Right ventricle myocardium inferior (tissue), 1 donor: ENCODE data around the gene RUFY1. TPM values are rescaled to one million over a fixed set of nuclear protein-coding genes. Genes with fewer than 3 reads are reported as not detected.
"Not testable (repeated sequence)": the region's sequence is repeated elsewhere in the genome, so short reads cannot be mapped to it uniquely, and the experiment has no call there.

Experiments used
- ATAC-seq: fragments of 200-7000 bp; cut with Tn5 transposase; one replicate; pipeline ENCODE4 v1.9.1; 2020; ENCODE audit warnings: mild to moderate bottlenecking, moderate library complexity
- DNase-seq: peaks from one replicate; pipeline ENCODE4 v3.0.0; 2021; ENCODE audit errors: missing footprints
- intact Hi-C: fragments of 100-400 bp; cut with DNase I; formaldehyde crosslinking; loops from one replicate; pipeline ENCODE4 v1.11.0; 2022
- total RNA-seq: library from RNA; stranded (reverse); fragmentation: NEBNext Ultra II Directional; extraction: Animal tissue kit (Norgen Biotek cat#: 25700); gene quantifications from one replicate; pipeline ENCODE4 v1.2.1, GENCODE V29; 2021
- donor health status: DM: no; HTN: yes; CAD: no; lungs with severe emphysema.

The RUFY1 gene
- total RNA-seq, 1 donor from 2014 or later = 20.9 TPM

GRCh38 chr5:179613460-179614071 is 63.2 kb downstream of the RUFY1 start:
- ATAC-seq (no peak), DNase-seq (no peak)
- intact Hi-C loops = no loop called here

DNA sequence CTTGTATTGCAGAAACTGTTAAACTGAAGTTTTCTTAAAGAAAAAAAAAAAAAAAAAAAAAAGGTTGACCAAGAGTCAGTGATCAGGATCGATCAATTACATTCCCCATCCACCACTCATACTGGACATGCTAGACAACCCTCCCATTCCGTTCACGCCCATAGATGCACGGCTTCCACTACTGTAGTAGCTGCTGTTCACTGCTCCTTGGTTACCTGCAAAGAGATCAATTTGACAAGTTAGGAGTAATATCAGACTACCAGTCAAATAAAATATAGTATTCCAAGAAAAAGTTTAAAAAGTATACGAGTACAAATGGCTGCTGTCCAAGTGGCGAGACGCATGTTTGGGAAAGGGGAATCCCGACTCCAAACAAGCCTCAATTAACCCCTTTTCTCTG is 64.4 kb downstream of the RUFY1 start:
- DNase-seq = no peak
- intact Hi-C loops = no loop called here
- ATAC-seq = no peak

GRCh38 chr5:179615203-179615602 is 64.8 kb downstream of the RUFY1 start:
- DNase-seq (no peak), ATAC-seq (no peak)
- intact Hi-C loops = no loop called here

DNA sequence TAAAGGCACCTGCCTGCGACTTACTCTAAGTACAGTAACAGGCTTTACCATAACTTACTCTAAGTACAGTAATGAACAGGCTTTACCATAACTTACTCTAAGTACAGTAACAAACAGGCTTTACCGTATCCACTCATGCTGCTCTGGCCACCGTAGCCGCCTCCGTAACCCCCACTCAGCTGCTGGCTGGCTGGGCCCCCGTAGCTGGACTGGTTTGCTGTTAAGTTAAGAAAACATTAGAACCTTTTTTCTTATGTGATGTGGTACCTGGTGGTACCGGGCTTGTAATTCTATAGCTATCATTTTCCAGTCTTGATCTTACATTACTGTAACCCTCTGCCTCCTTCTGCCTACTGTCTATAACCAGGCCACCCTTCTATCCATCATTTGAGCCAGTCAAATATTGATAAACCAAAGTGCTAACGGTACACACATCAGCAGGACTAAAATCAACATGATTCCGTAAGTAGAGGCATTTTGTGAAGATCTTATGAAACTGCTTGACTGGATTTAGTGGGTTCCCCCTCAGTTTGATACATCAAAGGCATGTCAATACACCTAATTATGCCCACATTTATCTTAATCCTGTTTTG is 65.7 kb downstream of the RUFY1 start:
- no peak for ATAC-seq
- no peak for DNase-seq

GRCh38 chr5:179617930-179618329 is 67.6 kb downstream of the RUFY1 start:
- DNase-seq = no peak
- intact Hi-C loops = no loop called here
- no peak for ATAC-seq

More for the DNA sequence above, 65.7 kb downstream of the RUFY1 start:
- intact Hi-C loops = no loop called here

GRCh38 chr5:179618923-179619554 is 68.7 kb downstream of the RUFY1 start:
- intact Hi-C loops = no loop called here
- ATAC-seq (no peak), DNase-seq (no peak)

DNA sequence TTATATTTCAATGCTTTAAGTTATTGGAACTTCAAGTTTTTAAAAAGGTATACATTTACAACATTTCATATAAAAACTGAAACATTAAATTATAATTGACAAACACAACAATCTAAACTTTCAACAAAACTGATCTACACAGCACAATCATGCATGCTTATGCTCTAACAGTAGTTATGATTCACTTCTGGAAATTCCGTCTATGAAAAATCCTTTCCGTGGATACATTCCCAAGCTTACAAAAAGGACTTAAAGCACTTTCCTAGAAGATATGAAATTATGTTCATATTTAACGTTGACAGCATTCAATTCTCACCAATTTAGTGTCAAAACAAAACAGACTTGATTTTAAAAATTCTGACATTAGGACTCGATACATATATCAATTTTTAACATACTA is 69.4 kb downstream of the RUFY1 start:
- intact Hi-C loops = loop anchor here (5.0 kb wide), 1 partner anchor 62 kb away; no protein-coding TSS in a partner anchor
- ATAC-seq = no peak
- DNase-seq = no peak

GRCh38 chr5:179620293-179620692 is 69.9 kb downstream of the RUFY1 start:
- no peak for ATAC-seq
- intact Hi-C loops = loop anchor here (5.0 kb wide), 1 partner anchor 63 kb away; no protein-coding TSS in a partner anchor
- DNase-seq = no peak

DNA sequence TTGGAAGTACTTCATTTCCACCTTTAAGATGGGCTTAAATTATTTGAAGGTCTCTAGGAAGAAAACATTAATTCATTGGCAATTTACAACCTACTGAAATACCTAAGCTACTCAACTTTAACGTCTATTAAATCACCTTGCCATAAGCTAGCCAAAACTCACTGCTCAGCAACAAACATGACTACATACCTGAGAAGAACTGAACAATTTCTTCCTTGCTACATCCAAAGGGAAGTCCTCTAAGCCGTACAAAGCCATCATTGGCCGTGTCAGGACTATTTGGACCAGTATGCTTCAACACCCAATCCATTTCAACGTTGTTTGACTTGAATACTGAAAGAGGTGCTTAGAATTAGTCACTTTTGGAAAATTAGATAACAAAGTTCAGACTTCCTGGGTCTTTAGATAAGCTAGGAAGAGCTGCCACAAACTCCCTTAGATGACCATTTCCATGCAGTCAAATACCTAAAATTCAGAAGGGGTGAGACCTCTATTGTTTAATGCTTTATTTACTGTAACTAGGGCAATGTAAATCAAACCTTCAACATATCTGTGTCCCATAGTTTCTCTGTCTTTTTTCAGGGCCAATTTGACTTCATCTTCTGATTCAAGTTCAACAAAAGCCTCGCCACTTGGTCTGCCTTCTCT is 70.5 kb downstream of the RUFY1 start:
- ATAC-seq = no peak
- intact Hi-C loops = loop anchor here (5.0 kb wide), 1 partner anchor 64 kb away; no protein-coding TSS in a partner anchor
- DNase-seq = no peak

DNA sequence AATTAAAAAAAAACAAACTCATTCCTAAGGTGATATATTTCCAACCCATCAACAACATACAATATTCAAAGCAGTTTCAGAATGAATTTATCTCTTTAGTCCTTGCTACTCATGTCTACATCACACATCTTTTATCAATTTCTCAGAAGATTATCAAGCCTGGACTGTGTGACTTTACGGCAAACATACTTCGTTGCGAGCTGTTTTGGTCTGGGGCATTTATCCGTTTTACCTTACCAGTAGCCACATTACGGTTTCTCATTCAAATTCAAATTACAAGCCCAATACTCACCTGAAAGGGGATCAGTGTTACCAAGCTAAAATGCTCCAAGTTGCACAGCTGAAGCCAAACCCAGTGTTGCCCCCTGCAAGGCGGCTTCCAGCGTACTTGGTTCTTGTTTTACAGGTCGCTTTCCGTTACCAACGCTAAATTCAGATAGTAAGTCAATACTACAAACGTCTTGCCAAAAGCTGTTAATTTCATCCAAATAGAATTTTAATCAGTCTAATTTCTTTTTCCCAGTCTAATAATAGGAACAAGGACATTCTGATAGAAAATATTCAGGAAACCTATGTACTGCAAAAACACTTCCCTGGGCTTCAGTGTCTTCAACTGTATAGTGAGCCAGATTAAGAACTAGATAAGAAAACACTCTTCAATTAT is 71.3 kb downstream of the RUFY1 start:
- DNase-seq (no peak), ATAC-seq (no peak)
- intact Hi-C loops = loop anchor here (2.0 to 5.0 kb wide), 2 partner anchors 64 to 77 kb away; partner anchors contain the start of gene CANX

- peak; percentile 98 for DNase-seq
- intact Hi-C loops = loop anchor here (2.0 to 5.0 kb wide), 2 partner anchors 66 to 76 kb away; partner anchors contain the start of gene CANX
- peak; percentile 91 for ATAC-seq
Observed at GRCh38 chr5:179623003-179623905, 72.9 kb downstream of the RUFY1 start, which contains the start of gene HNRNPH1. HNRNPH1 (minus strand) TSS chr5:179623671; CDS start chr5:179623133, 538 bp downstream.

- intact Hi-C loops = loop anchor here (2.0 to 5.0 kb wide), 2 partner anchors 67 to 75 kb away; partner anchors contain the start of gene CANX
- DNase-seq (peak; percentile 64), ATAC-seq (peak; percentile 4)
Observed at GRCh38 chr5:179623906-179624741, 73.8 kb downstream of the RUFY1 start.

DNA sequence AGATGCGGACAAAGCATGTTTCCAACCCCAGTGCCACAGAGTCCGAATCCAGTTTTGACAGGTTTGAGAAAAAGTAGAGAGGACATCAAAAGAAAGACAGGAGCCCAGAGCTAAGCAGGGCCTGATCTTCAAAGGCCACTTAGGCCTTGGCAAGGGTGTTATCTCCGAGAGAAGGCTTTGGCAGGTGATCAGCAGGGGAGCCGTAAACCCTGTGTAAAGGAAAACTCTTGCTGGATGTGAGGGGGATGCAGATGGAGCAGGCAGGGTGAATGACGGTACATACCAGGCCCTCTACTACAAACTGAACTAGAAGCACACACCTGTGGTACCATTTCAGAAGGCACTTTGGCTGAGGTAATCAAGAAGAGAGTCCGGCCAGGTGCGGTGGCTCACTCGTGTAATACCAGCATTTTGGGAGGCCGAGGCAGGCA is 74.5 kb downstream of the RUFY1 start:
- ATAC-seq = no peak
- intact Hi-C loops = loop anchor here (5.0 kb wide), 1 partner anchor 68 kb away; no protein-coding TSS in a partner anchor
- no peak for DNase-seq

- DNase-seq, intact Hi-C loops, ATAC-seq: not testable (repeated sequence)
Observed at GRCh38 chr5:179633501-179634369, 83.4 kb downstream of the RUFY1 start.

DNA sequence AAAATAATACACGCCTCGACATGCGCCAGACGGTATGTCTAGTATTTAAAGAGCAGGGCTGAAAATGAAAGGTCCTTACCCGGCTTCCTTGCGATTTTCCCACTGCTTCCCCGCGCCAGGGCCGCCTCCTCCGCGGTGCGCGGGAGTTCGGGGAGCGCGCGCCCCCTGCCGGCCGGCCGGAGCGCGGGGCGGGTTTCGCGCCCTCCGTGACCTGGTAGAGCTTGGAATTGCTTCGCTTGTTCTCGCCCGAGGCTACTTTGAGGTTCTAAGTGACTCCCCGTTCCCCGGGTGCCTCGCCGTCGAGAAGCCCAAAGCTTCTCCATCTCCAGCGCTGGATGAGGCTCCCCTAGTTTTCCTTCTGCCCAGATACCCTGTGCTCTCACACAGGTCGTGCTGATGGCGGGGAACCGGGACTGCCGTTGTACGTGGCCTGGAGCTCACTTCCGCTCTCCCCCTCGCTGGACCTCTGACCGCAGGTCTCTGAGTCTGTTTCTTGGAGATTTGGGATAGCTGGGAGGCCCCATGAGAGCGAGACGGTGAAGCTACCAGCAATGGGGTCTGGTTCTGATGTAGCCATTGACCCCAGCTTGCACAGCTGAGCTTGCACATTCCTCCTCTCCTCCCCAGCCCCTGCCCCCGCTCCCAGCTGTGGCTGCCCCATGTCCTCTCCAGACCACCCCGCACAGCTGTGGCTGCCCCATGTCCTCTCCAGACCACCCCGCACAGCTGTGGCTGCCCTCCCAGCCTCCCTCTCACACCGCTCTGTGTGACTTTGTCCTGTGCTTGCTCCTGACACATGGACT is 84.2 kb downstream of the RUFY1 start:
- ATAC-seq (peak; percentile 96), DNase-seq (peak; percentile 59)
- intact Hi-C loops = not testable (repeated sequence)
